Activated CD8-positive, alpha-beta T cell treated with anti-CD3 and anti-CD28 coated beads for 36 hours (primary cell): Measurements from ENCODE around the gene STARD3. TPM values are rescaled to one million over a fixed set of nuclear protein-coding genes. Genes with fewer than 3 reads are reported as not detected.
A peak's percentile ranks its signal among the peaks of the same experiment; 100 is the strongest.

Experiments used
- ATAC-seq: fragments of 200-7000 bp; cut with Tn5 transposase; one replicate; pipeline ENCODE4 v1.10.0; 2021; ENCODE audit warnings: mild to moderate bottlenecking, moderate library complexity
- CTCF ChIA-PET: fragments of 350-600 bp; sonication (Branson Sonifier 250); formaldehyde crosslinking; loops from one replicate; lab custom pipeline; 2021; ENCODE audit warnings: antibody characterized with exemption; lab: Charles Lee
- POLR2A ChIA-PET: fragments of 350-600 bp; sonication (Branson Sonifier 250); formaldehyde crosslinking; loops from one replicate; lab custom pipeline; 2021; ENCODE audit warnings: antibody characterized with exemption; lab: Charles Lee
- DNase-seq: peaks from one replicate; pipeline ENCODE4 v3.0.0-alpha.2; 2020
- H3K27ac Mint-ChIP-seq: one replicate; pipeline ENCODE4 v1.8.0; 2021; ENCODE audit warnings: mild to moderate bottlenecking, mixed read lengths
- H3K27me3 Mint-ChIP-seq: one replicate; pipeline ENCODE4 v1.8.0; 2021; ENCODE audit warnings: mixed read lengths
- H3K36me3 Mint-ChIP-seq: one replicate; pipeline ENCODE4 v1.8.0; 2021; ENCODE audit warnings: low read depth, mixed read lengths
- H3K4me1 Mint-ChIP-seq: one replicate; pipeline ENCODE4 v1.8.0; 2021; ENCODE audit warnings: low read depth, mixed read lengths
- H3K4me3 Mint-ChIP-seq: one replicate; pipeline ENCODE4 v1.8.0; 2021; ENCODE audit warnings: mild to moderate bottlenecking, moderate library complexity, mixed read lengths
- H3K9me3 Mint-ChIP-seq: one replicate; pipeline ENCODE4 v1.8.0; 2021; ENCODE audit warnings: mixed read lengths
- intact Hi-C: fragments of 100-400 bp; cut with micrococcal nuclease; formaldehyde crosslinking; loops from one replicate; pipeline ENCODE4 v1.10.0; 2022
- total RNA-seq, 2 experiments: library from RNA; stranded (reverse); gene quantifications; one replicate each; pipeline ENCODE4 v1.2.3, GENCODE V29; 2021
- TF ChIP-seq, protein P1 (sequence below): fragments of 200-600 bp; IDR thresholded peaks from one replicate; pipeline ENCODE4 v1.8.0; 2022; ENCODE audit warnings: antibody characterized with exemption, mild to moderate bottlenecking

The STARD3 gene
- total RNA-seq, 2 experiments from 2014 or later, result 48.7 to 50.3 TPM

DNA sequence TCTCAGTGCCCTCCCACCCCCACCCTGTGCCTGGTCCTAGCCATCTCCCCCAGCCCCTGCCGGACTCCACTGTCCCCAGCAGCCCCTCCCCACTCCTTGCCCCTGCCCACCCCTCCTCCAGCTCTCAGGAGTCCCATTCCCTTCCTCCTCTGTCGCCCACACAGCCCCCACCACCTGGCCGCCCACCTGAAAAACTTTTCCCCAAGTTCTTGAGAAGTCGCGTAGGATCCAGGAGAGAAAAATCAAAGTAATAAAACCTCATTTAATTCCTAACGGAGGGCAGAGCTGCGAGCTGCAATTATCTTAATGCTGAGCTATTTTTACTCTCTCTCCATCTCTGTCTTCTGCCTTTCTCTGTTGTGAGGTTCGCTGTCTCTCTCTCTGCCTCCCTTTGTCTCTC is 12.6 kb upstream of the STARD3 start:
- TF ChIP-seq, protein P1, sequence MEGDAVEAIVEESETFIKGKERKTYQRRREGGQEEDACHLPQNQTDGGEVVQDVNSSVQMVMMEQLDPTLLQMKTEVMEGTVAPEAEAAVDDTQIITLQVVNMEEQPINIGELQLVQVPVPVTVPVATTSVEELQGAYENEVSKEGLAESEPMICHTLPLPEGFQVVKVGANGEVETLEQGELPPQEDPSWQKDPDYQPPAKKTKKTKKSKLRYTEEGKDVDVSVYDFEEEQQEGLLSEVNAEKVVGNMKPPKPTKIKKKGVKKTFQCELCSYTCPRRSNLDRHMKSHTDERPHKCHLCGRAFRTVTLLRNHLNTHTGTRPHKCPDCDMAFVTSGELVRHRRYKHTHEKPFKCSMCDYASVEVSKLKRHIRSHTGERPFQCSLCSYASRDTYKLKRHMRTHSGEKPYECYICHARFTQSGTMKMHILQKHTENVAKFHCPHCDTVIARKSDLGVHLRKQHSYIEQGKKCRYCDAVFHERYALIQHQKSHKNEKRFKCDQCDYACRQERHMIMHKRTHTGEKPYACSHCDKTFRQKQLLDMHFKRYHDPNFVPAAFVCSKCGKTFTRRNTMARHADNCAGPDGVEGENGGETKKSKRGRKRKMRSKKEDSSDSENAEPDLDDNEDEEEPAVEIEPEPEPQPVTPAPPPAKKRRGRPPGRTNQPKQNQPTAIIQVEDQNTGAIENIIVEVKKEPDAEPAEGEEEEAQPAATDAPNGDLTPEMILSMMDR, result no peak
- no peak overlapping the region for H3K27ac Mint-ChIP-seq
- ATAC-seq, result no peak
- peaks cover 20% of the 10 kb centered on the region for H3K4me1 Mint-ChIP-seq
- H3K36me3 Mint-ChIP-seq, result no peaks in the 10 kb centered on the region
- no peak overlapping the region for H3K4me3 Mint-ChIP-seq
- H3K27me3 Mint-ChIP-seq, result peaks cover 25% of the 10 kb centered on the region
- ChIA-PET CTCF (interaction anchor here (0.7 to 10.5 kb wide), 17 partner anchors 10 to 356 kb away, joined by 3 to 224 read pairs (median 26); partner anchors contain the start of genes PNMT, PSMD3, STARD3 and TCAP), POLR2A (interaction anchor here (1.4 kb wide), 1 partner anchor 13 kb away, joined by 3 read pairs; no protein-coding TSS in a partner anchor)
- no peaks in the 10 kb centered on the region for H3K9me3 Mint-ChIP-seq
- no peak for DNase-seq
- intact Hi-C loops, result loop anchor here (5.0 to 10.0 kb wide), 3 partner anchors 77 to 360 kb away; partner anchors contain the start of gene PSMD3

DNA sequence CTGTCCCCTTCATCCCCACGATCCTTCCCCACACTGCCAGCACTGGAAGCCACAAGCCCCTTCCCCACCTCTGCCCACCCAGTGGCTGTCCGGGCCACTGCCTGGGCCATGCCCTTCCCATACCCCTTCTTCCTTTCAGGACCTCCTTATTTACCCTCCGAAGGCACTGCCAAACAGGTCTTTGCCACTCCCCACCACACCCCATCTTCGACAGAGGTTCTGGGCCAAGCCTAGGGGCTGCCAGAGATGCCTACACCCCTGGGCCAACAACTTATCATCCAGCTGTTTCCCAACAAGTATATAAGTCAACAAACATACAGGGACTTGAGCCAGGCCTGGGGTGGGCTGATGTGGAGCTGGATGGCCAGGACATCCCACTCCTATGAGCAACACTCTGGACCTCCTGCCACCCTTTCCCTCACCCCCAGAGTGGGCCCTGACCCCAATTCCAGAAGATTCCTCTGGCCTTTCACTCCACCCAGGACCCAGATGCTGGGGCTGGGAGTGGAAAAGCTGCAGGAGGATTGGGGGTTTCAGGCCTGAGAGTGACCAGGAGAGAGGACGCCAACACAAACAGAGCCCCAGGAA is 11.7 kb upstream of the STARD3 start:
- Mint-ChIP-seq H3K36me3 (no peaks in the 10 kb centered on the region), H3K27me3 (peaks cover 25% of the 10 kb centered on the region), H3K4me3 (no peak overlapping the region), H3K27ac (no peak overlapping the region), H3K4me1 (peaks cover 20% of the 10 kb centered on the region), H3K9me3 (no peaks in the 10 kb centered on the region)
- ATAC-seq, result no peak
- no peak for DNase-seq
- ChIA-PET POLR2A (interaction anchor here (0.6 kb wide), 1 partner anchor 67 kb away, joined by 3 read pairs; no protein-coding TSS in a partner anchor), CTCF (interaction anchor here (1.0 to 10.5 kb wide), 11 partner anchors 9 to 129 kb away, joined by 3 to 224 read pairs (median 75); partner anchors contain the start of genes PNMT, STARD3 and TCAP)
- intact Hi-C loops, result loop anchor here (10.0 kb wide), 1 partner anchor 360 kb away; the partner anchor contains the start of gene PSMD3
- TF ChIP-seq, protein P1, result no peak

DNA sequence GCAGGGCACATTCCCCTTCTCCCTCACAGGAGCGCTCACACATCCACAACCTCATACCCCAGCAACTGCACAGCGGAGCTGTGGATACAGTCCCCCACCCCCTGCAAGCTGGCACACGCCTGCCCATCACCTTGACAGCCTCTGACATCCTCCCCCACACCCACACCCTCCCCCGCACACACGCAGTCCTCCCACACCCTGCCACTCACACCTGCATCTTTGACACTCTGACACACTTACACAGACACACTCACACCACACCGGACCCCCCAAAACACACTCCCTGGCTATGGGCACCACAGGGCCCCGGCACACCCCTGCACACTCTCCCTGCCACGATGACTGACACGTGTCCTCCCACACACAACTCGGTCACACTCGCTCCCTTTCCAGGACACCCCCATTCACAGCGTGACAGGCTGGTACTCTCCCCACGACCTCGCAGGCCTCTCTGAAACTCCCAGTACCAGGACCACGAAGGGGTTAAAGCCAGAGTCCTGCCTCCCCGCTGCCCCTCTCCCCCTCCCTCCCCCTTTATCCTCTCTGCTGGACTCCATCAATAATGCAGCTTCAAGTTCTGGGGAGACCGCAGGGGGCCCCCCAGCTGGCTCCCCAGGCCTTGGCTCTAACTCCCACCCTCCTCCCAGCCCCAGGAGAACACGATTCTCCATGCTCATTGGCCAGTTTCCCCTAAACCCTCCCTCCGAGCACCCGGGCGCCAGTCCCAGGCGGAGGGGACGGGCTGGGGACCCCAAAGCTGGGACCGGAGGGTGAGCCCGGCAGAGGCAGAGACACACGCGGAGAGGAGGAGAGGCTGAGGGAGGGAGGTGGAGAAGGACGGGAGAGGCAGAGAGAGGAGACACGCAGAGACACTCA is 10.5 kb upstream of the STARD3 start, which contains the start of gene PPP1R1B:
PPP1R1B (plus strand) TSS at position 782 of the 876 bp plus-strand sequence. CDS start 441 bp downstream, outside the sequence.
- Mint-ChIP-seq H3K36me3 (no peaks in the 10 kb centered on the region), H3K27me3 (peaks cover 28% of the 10 kb centered on the region), H3K4me1 (peaks cover 23% of the 10 kb centered on the region), H3K9me3 (no peaks in the 10 kb centered on the region), H3K27ac (no peak within 1 kb of the TSS), H3K4me3 (peak within 1 kb of the TSS; percentile 33)
- TF ChIP-seq, protein P1, result no peak
- no peak for ATAC-seq
- intact Hi-C loops, result loop anchor here (10.0 kb wide), 1 partner anchor 358 kb away; the partner anchor contains the start of gene PSMD3
- peak; percentile 56 for DNase-seq
- ChIA-PET CTCF (interaction anchor here (7.8 to 10.5 kb wide), 4 partner anchors 8 to 78 kb away, joined by 111 to 224 read pairs (median 146); partner anchors contain the start of genes PNMT, STARD3 and TCAP), POLR2A (interaction anchor here (0.8 to 1.3 kb wide), 2 partner anchors 103 to 150 kb away, joined by 3 read pairs; partner anchors contain the start of gene MIEN1)

DNA sequence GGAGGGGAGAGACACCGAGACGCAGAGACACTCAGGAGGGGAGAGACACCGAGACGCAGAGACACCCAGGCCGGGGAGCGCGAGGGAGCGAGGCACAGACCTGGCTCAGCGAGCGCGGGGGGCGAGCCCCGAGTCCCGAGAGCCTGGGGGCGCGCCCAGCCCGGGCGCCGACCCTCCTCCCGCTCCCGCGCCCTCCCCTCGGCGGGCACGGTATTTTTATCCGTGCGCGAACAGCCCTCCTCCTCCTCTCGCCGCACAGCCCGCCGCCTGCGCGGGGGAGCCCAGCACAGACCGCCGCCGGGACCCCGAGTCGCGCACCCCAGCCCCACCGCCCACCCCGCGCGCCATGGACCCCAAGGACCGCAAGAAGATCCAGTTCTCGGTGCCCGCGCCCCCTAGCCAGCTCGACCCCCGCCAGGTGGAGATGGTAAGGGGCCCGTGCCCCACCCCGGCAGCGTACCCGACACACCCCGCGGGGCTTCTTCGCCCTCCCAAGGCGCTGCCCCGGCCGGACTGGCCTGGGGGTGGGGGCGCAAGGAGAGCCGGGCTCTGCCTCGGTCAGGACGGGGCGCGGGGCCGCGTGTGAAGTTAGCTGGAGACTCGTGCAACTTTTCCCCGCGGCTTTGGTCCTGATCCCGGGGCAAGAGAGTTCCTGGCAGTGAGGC is 9.8 kb upstream of the STARD3 start:
- Mint-ChIP-seq H3K27ac (no peak overlapping the region), H3K36me3 (no peaks in the 10 kb centered on the region), H3K9me3 (no peaks in the 10 kb centered on the region), H3K27me3 (peaks cover 28% of the 10 kb centered on the region), H3K4me1 (peaks cover 19% of the 10 kb centered on the region), H3K4me3 (peak overlapping the region; percentile 24)
- intact Hi-C loops, result loop anchor here (10.0 kb wide), 1 partner anchor 358 kb away; the partner anchor contains the start of gene PSMD3
- TF ChIP-seq, protein P1, result no peak
- CTCF ChIA-PET, result interaction anchor here (2.1 to 10.5 kb wide), 3 partner anchors 8 to 79 kb away, joined by 7 to 161 read pairs (median 111); no protein-coding TSS in a partner anchor
- no peak for DNase-seq
- ATAC-seq, result no peak
- POLR2A ChIA-PET, result interaction anchor here (0.8 to 1.3 kb wide), 2 partner anchors 103 to 149 kb away, joined by 3 read pairs; partner anchors contain the start of gene MIEN1
